MV-4-11 (cell line): ENCODE measurements around the gene SLC28A1.

Source experiments
- DNase-seq: peaks from one replicate; lab custom pipeline; 2025; lab: John Stamatoyannopoulos, UW

Gene SLC28A1, protein sequence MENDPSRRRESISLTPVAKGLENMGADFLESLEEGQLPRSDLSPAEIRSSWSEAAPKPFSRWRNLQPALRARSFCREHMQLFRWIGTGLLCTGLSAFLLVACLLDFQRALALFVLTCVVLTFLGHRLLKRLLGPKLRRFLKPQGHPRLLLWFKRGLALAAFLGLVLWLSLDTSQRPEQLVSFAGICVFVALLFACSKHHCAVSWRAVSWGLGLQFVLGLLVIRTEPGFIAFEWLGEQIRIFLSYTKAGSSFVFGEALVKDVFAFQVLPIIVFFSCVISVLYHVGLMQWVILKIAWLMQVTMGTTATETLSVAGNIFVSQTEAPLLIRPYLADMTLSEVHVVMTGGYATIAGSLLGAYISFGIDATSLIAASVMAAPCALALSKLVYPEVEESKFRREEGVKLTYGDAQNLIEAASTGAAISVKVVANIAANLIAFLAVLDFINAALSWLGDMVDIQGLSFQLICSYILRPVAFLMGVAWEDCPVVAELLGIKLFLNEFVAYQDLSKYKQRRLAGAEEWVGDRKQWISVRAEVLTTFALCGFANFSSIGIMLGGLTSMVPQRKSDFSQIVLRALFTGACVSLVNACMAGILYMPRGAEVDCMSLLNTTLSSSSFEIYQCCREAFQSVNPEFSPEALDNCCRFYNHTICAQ

DNA sequence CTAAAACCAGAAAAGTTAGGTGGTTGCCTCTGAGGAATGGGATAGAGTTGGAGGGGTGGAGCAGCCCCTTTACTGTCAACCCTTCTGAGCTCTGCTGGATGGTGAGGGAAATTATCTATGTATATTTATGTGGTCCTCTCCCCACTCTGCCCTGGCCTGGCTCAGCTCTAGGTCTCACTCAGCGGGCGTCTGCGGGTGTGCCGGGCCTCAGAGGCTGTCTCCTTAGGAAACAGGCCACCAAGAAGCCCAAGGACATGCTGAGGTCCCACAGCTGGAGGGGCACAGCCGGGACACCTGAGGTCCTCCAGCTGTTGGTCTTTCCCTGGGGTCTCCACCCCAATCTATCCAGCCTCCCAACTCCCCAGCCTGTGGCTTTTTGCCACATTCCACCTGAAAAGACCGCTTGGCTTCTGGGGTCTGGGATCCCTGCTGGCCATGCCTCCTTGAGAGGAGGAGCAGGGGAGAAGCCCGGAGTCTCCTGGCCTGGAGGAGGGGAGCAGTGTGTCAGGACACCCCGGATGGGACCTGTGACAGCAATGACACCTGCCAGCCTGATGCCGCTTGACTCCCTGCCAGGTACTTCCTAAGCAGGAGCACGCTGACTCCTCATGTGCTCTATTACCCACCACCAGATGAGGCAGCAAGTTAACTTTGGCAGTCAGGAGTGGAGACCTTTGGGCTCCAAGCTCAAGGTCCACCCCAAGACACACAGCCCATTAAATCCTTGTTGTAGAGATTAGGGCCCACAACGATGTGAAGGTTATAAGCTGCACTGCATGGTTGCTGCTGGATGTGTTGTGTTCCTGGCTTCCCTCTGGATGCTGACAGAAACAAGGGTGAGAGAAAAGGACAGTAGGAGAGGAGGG lies at the start of gene SLC28A1:
TSS of gene SLC28A1 (plus strand) at position 747 of the 866 bp plus-strand sequence. CDS start 3,099 bp downstream, outside the sequence.
- DNase-seq = no peak

DNA sequence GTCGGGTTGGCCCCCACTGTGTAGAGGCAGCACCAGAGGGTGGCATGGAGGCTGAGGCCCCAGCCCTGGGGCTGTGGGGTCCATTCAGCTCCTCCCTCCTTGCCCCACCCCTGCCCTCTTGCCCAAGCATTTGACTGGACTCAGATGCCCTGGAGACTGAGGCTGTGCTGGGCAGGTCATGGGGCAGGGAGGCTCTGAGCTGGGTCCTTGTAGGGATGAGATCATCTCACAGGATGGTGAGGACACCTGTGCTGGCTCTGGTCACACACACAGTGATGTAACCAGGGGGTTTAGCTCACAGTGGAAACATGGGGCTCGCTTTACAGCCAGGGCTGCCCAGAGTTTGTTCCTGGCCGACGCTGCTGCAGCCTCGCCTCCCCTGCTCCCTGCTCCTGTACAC lies 49.5 kb upstream of the SLC28A1 start:
- DNase-seq = no peak

- no peak for DNase-seq
These were observed 48.7 kb upstream of the SLC28A1 start for GRCh38 chr15:84835661-84836337.

DNA sequence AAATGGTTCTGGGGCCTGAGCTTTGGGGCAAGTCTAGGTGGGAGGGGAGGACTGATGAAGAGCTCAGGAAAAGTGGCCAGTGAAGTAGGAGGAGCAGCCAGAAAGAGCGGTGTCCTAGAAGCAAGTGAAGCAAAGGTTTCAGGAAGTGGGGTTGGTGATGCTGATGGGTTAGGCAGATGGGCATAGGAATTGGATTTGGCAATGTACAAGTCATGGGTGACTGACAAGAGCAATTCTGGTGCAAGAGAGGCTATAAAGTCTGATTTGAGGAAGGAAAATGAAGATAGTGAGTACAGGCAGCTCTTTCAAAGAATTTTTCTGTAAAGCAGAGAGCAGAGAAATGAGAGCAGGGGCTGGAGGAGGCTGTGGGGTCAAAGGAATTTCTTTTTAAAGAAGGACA lies 47.6 kb upstream of the SLC28A1 start:
- peak; percentile 40 for DNase-seq

GRCh38 chr15:84839714-84840113 lies 44.7 kb upstream of the SLC28A1 start:
- DNase-seq = no peak

- no peak for DNase-seq
These were observed 44.2 kb upstream of the SLC28A1 start for GRCh38 chr15:84840255-84840654.

DNA sequence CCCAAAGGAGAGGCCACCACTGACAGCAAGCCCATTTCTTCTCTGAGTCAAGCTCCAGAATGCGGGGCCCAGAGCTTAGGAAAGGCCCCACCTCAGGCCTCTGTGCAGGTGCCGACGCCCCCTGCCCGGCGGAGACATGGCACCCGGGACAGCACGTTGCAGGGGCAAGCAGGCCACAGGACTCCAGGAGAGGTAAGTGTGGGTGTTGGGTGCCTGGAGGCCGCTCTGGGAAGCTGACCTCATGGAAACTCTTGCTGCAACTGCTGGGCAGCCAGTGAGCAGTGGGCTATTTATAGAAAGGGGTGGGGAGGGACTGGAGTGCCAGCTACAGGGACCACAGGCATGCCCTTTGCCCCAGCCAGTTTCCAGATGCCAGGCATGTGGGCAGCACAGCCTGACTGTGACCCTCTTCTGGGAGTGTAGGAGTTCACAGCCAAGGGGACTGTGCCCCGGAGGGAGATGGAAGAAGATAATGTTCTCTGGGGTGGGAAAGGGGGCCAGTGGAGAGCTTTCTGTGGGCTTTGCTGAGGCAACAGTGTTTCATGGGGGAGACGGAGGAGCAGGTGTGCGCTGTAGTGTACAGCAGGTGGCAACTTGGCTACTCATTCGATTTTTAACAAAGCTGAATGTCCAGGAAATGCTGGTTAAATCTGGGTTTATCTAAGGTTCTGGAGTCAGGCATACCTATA lies 43.6 kb upstream of the SLC28A1 start:
- peak; percentile 54 for DNase-seq

GRCh38 chr15:84842781-84843180 lies 41.7 kb upstream of the SLC28A1 start:
- no peak for DNase-seq

- DNase-seq = no peak
These were observed 39.5 kb upstream of the SLC28A1 start for GRCh38 chr15:84844964-84845363.

DNA sequence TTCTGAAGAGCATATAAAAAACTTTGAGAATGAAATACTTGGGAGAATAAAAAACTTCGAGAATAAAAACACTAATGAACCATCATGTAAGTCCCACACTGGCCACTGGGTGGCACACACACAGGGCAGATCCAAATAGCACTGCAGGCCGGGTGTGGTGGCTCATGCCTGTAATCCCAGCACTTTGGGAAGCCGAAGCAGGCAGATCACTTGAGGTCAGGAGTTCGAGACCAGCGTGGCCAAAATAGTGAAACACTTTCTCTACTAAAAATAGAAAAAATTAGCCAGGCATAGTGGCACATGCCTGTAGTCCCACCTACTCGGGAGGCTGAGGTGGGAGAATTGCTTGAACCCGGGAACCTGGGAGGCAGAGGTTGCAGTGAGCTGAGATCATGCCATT lies 38.8 kb upstream of the SLC28A1 start:
- DNase-seq = peak; percentile 43

- no peak for DNase-seq
These were observed 38.2 kb upstream of the SLC28A1 start for GRCh38 chr15:84846269-84846668.

GRCh38 chr15:84847382-84847781 lies 37.1 kb upstream of the SLC28A1 start:
- DNase-seq = no peak

GRCh38 chr15:84852212-84852611 lies 32.2 kb upstream of the SLC28A1 start:
- DNase-seq = no peak

- DNase-seq = no peak
These were observed 29.3 kb upstream of the SLC28A1 start for GRCh38 chr15:84855136-84855535.

DNA sequence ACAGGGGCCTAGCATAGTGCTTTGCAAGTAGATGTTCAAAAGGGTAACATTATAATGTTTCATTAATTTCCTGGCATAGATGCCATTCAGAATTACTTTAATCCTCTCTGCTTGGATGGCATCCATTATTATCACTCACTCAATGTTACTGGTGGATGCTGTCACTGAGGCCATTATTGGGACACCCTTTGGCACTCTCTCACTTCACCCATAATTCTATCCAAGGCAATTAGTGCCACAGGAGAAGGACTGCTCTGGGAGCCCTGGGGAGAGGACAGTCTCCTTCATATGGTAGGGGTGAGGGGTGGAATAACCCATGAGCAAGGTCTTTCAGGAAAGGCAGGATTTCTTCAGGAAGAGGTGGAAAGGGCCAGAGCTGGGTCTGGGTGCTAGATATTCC lies 28.7 kb upstream of the SLC28A1 start:
- no peak for DNase-seq

DNA sequence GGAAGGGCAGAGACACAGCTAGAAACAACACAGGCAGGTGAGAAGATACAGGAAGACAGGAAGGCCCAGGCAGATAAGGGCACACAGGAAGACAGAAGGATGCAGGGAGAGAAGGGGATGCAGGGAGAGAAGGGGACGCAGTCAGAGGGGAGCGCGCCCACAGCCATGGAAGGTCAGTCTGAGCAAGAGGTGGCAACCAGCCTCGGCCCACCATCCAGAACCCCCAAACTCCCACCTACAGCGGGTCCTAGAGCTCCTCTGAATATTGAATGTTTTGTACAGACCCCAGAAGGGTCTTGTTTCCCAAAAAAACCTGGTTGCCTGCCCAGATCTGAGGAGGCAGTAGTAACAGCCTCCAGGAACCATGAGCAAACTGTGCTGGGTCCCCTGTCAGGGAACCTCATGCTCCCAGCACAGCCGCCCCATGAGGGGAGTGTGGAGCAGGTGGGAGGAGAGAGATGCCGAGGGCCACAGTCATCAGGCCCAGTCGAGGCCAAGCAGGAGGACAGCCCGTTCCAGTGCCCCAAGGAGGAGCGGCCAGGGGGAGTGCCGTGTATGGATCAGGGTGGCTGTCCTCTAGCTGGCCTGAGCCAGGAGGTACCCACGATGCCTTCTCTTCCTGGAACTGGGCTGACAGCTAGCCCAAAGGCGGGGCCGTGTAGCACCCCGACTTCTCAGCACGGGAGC lies 27.6 kb upstream of the SLC28A1 start:
- DNase-seq = no peak

DNA sequence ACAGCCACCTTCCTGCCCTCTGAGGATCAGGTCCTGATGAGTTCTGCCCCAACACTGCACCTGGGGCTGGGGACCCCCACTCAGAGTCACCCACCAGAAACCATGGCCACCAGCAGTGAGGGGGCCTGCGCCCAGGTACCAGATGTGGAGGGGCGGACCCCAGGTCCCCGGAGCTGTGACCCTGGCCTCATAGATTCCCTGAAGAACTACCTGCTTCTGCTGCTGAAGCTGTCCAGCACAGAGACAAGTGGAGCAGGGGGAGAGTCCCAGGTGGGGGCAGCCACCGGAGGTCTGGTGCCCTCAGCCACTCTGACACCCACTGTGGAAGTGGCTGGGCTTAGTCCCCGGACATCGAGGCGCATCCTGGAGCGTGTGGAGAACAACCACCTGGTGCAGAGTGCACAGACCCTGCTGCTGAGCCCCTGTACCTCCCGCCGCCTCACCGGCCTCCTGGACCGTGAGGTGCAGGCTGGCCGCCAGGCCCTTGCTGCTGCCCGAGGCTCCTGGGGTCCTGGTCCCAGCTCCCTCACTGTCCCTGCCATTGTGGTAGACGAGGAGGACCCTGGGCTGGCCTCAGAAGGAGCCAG lies 27.0 kb upstream of the SLC28A1 start:
- no peak for DNase-seq

DNA sequence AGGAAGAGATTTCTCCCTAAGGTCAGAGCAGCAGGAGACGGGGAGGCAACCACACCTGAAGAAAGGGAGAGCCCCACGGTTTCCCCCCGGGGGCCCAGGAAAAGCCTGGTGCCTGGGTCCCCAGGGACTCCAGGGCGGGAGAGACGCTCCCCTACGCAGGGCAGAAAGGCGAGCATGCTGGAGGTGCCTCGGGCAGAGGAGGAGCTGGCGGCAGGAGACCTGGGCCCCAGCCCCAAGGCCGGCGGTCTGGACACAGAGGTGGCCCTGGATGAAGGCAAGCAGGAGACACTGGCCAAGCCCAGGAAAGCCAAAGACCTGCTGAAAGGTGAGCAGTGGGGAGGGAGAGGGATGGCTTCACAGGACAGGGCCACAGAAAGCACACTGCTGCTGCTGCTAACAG lies 26.2 kb upstream of the SLC28A1 start:
- DNase-seq = no peak

DNA sequence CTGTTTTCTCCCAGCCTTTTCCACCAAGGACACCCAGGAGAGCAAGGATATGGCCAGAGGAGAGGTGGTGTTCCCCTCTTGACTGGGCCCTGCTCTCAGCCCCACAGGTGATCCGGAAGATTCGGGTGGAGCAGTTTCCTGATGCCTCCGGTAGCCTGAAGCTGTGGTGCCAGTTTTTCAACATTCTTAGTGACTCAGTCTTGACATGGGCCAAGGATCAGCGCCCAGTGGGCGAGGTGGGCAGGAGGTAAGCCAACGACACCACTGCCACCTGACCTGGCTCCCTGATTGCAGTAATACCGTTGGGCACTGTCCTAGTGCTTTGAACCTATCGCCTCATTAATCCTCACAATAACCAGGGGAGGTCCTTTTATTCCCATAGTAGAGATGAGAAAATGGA lies 25.3 kb upstream of the SLC28A1 start:
- DNase-seq = no peak

- DNase-seq = no peak
These were observed 24.8 kb upstream of the SLC28A1 start for GRCh38 chr15:84859651-84860050.
